NCI-H2196 (cell line): ENCODE data around the gene PRSS57.

Experiments used
- DNase-seq: peaks from one replicate; lab custom pipeline; 2025; ENCODE audit not compliant: unreplicated experiment; lab: John Stamatoyannopoulos, UW

PRSS57 gene

GRCh38 chr19:653425-653824 is 41.8 kb downstream of the PRSS57 start:
- no peak for DNase-seq

DNA sequence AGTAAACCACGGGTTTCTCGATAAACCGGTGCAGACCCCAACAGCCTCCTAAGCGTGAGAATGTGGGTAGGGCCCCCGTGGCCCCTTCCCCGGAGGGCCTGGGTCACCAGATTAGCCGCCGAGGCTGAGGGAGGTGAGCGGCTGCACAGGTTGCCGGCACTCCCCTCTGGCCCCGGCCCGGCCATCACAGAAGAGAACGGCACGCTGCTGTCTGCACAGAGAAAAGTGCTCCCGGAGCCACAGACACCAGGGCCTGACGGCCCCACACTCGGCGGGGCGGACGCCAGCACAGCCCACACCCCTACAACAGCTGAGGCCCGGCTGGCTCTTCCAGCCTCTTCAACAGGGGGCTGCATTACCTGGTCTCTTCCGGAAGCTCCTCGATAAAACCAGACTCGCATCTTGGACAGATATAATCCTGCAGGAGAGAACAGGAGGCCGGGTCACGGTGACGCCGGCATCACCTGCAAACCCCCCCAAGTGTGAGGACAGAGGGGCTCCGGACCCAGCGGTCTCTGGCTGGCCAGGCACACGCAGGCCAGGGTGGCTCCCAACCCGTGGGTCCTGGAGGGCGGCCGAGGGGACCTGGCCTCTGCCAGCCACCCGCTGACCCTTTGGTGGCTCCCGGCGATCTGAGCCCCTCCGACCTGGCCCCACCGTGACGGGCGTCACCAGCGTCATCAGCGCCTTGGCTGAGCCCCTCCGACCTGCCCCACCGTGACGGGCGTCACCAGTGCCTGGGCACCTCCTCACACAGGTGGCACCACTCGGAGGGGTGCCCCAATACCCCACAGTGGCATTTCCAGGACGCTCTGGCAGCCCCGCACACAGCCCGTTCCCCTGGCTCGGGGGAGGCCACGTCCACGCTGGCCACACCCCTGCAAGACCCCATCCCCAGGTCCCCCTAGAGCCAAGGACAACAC is 42.5 kb downstream of the PRSS57 start:
- no peak for DNase-seq

- no peak for DNase-seq
Observed at GRCh38 chr19:651991-652390, 43.3 kb downstream of the PRSS57 start.

- no peak for DNase-seq
Observed at GRCh38 chr19:651114-651818, 44.0 kb downstream of the PRSS57 start.

- no peak for DNase-seq
Observed at GRCh38 chr19:650121-650520, 45.1 kb downstream of the PRSS57 start.

GRCh38 chr19:648904-649801 is 46.1 kb downstream of the PRSS57 start:
- DNase-seq = no peak

DNA sequence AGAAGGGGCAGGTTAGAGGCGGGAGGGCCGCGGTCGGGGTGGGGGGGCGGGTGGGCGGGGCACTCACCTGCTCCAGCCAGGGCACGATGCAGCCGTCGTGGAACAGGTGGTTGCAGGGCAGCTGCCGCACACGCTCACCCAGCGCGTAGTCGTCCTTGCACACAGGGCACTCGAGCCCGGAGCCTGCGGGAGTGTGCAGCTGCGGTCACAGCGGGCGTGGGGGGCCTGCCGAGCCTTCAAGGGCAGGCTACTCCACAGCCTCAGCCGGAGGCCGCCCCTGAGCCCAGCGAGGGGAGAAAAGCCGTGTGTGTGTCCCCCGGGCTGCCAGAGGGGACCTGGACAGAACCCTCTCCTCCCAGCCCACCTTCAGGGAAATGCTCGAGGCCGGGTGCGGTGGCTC is 46.9 kb downstream of the PRSS57 start:
- DNase-seq = no peak

DNA sequence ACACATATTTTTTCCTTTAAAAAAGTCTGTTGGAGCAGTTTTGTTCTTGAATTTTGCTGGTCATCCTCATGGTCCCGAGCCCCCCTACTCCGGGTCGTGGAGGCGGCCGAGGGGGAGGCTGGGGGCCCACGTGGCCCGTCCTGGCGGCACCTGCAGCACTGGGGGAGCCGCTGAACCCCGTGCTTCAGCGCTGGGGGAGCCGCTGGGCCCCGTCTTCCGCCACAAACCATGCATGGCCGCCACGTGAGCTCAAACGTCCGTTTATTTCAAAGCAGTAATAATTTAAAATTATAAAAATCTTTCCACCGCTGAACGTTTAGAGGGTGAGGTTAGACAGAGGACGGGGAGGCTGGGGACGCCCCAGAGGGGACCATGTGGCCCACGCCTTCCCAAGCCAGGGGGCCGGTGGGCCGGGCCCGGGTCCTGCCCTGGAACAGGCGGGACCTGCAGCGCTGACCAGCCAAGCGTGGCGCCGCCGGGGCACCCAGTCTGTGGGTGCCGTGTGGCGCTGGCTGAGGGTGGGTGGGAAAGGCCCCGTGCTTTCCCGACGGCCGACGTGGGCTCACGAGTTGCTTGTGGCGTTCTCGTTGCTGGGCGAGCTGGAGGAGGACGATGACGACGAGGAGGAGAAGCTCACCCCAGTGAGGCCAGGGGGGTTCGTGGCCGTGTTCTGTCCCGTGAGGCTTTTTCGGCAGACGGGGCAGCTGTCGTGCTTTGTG is 47.5 kb downstream of the PRSS57 start:
- DNase-seq = no peak

DNA sequence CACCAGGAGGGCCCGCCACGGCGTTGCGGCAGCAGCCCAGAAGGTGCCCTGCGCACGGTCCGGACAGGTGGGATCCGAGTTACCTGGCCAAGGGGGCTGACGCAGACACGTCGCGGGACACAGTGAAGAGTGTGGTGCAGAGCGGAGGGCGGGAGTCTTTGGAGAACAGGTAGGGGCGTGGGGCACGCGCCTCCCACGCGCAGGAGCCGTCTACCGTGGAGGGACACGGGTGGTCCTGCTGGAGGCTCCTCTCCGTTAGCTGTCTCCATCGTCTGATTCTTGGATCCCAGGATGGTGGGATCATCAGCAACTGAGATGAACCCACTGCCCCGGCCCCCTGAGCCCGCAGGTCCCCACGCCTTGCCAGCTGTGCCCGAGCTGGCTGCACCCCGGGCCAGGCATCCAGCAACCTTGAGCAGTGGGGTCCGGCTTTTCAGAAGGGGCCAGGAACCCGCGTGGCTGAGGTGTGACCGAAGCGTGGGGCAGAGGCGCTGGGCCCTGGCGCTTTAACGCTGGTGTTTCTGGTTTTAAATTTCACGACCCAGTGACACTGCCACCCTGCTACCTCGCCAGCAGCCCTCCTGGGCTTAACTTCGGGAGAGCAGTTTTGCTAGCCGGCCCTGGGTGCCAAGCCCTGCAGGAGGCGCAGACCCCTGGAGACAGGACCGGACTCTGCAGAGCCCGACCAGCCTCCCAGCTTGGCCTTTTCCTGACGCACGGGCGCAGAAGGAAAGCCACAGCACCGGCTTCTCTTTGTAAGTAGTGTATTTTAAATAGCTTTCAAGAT is 48.3 kb downstream of the PRSS57 start:
- DNase-seq = no peak

GRCh38 chr19:645912-646778 is 49.1 kb downstream of the PRSS57 start:
- no peak for DNase-seq

DNA sequence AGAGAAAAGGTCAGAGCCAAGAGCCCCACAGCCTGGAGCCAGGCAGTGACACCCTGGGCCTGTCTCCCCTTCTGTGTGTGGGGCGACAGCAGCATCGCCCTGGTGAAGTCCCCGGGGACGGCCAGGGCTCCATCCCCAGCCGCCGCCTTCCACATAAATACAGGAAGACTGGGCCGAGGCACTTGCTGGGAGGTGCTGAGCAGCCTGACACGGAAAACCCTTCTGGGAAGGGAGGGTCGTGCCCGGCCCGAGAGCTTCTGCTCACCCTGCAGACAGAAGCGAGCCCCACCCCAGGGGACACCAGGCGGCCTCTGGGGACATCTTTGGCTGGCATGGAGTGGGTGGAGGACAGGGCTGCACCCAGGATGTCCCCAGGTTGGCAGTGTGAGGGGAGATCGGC is 50.5 kb downstream of the PRSS57 start:
- no peak for DNase-seq

DNA sequence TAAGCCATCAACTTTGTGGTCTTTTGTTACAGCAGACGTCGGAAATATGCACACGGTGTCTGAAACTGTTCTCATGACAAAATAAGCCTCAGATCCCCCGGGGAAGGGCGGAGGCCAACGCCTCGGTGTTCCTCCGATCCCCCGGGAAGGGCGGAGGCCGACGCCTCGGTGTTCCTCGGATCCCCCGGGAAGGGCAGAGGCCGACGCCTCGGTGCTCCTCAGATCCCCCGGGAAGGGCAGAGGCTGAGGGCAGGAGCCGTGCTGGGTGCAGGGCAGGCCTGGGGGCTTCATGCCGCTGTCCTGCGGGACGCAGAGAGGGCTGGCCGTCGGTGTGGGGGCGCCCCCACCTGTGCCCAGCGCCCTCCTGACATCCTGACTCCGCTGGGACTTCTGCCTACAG is 50.9 kb downstream of the PRSS57 start:
- DNase-seq = no peak

GRCh38 chr19:643736-644135 is 51.5 kb downstream of the PRSS57 start:
- no peak for DNase-seq

DNA sequence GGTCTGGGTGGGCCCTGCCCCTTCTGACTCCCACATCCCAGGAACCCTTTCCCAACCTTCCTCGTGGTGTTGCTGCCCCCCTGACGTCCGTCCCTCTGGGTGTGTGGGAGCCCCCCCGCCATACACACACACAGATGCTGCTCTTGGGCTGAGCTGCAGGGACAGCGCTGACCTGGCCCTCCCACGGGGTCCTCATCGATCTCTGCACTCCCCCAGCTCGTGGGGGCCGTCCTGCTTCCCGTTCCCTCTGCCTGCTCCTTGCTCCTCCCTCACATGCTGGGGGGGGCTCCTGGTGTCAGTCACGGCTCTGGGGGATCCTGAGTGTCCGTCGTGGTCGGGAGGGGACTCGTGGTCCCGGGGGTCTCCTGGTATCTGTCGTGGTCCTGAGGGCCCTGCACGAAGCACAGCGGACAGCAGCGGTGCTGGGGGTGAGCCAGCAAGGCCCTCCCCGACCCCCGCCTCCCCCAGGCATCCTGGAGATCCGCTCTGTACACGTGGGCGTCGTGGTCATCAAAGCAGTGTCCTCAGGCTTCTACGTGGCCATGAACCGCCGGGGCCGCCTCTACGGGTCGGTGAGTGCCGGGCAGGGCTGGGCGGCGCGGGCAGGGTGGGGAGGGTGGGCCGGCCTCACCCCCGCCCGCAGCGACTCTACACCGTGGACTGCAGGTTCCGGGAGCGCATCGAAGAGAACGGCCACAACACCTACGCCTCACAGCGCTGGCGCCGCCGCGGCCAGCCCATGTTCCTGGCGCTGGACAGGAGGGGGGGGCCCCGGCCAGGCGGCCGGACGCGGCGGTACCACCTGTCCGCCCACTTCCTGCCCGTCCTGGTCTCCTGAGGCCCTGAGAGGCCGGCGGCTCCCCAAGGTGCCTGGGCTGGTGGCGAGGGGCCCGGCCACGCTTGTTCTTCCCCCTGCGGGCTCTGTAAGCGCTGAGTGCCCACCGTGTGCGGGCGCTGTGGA is 52.2 kb downstream of the PRSS57 start:
- no peak for DNase-seq

DNA sequence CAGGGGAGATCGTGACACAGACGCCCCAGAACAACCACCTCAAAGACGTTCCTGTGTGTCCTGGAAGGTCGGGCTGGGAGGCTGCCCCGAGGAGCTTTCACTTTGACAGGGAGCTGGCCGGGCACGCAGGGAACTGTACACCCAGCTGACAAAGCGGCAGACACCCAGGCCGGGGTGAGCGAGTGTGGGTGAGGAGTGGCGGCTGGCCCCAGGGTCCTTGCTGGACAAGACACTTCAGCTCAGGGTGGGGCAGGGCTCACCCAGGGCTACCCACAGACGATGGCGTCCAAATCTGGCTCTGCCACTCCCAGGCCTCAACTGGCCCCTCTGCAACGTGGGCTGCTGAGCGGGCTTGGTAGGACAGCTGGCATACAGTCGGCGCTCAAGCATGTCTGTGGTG is 53.5 kb downstream of the PRSS57 start:
- DNase-seq = no peak

- no peak for DNase-seq
Observed at GRCh38 chr19:640606-641189, 54.6 kb downstream of the PRSS57 start.

- no peak for DNase-seq
Observed at GRCh38 chr19:640161-640558, 55.1 kb downstream of the PRSS57 start.
